B cell (primary cell): ENCODE results near the gene IGLON5. TPM values are rescaled to one million over a fixed set of nuclear protein-coding genes. Genes with fewer than 3 reads are reported as not detected.
A peak's percentile ranks its signal among the peaks of the same experiment; 100 is the strongest.

Experiments used
- ATAC-seq: fragments of 200-7000 bp; cut with Tn5 transposase; one replicate; pipeline ENCODE4 v1.10.0; 2021; ENCODE audit warnings: low read depth, mild to moderate bottlenecking, moderate number of reproducible peaks, moderate library complexity
- CTCF ChIA-PET: fragments of 350-600 bp; sonication (Branson Sonifier 250); formaldehyde crosslinking; loops from one replicate; lab custom pipeline; 2021; ENCODE audit warnings: antibody characterized with exemption, inconsistent platforms; lab: Charles Lee
- POLR2A ChIA-PET: fragments of 350-600 bp; sonication (Branson Sonifier 250); formaldehyde crosslinking; loops from one replicate; lab custom pipeline; 2021; ENCODE audit warnings: antibody characterized with exemption; lab: Charles Lee
- DNase-seq: peaks from one replicate; pipeline ENCODE4 v3.0.0; 2013
- H2AFZ ChIP-seq: 2 replicates; pipeline ENCODE4 v1.6.1; 2012; ENCODE audit warnings: mild to moderate bottlenecking, low read depth, low read length; ENCODE audit not compliant: insufficient read depth, poor library complexity, severe bottlenecking
- H3K27ac ChIP-seq, 2 donors: 1 replicate in 1 of 2; 2 replicates in 1 of 2; pipeline ENCODE4 v1.5.1; 2012 to 2013; ENCODE audit warnings: low read length in 2 of 2, mild to moderate bottlenecking in 2 of 2, moderate library complexity in 1 of 2
- H3K27me3 ChIP-seq, 4 experiments: fragments of 200-600 bp in 1 of 4; sonication (generic) in 1 of 4; replicated peaks in 1 of 4; 1 replicate in 2 of 4; 2 replicates in 2 of 4; pipeline versions ENCODE4 v1.6.1 to v1.7.0; 2013 to 2016; ENCODE audit warnings: low read length in 3 of 4, mild to moderate bottlenecking in 2 of 4, mixed read lengths in 1 of 4, moderate library complexity in 1 of 4; ENCODE audit not compliant: insufficient read depth in 4 of 4, control insufficient read depth in 3 of 4; ENCODE audit errors: control extremely low read depth in 1 of 4
- H3K36me3 ChIP-seq, 2 experiments: replicated peaks in 1 of 2; 1 replicate in 1 of 2; 2 replicates in 1 of 2; pipeline versions ENCODE4 v1.6.1 to v1.7.1; 2013; ENCODE audit warnings: low read length in 1 of 2; ENCODE audit not compliant: insufficient read depth in 2 of 2, control insufficient read depth in 1 of 2; ENCODE audit errors: control extremely low read depth in 1 of 2, extremely low read depth in 1 of 2
- H3K4me1 ChIP-seq, 2 donors: fragments of 200-600 bp in 1 of 2; sonication (generic) in 1 of 2; 1 replicate in 1 of 2; 2 replicates in 1 of 2; pipeline versions ENCODE4 v1.5.1 to v1.6.1; 2013 to 2017; ENCODE audit warnings: low read length in 2 of 2; ENCODE audit not compliant: control insufficient read depth in 2 of 2, insufficient read depth in 2 of 2
- H3K4me2 ChIP-seq: replicated peaks from 2 replicates; pipeline ENCODE3; 2012; ENCODE audit warnings: mild to moderate bottlenecking, low read depth, low read length; ENCODE audit not compliant: poor library complexity, severe bottlenecking
- H3K4me3 ChIP-seq, 5 experiments: fragments of 200-600 bp in 1 of 5; sonication (generic) in 1 of 5; 1 replicate in 3 of 5; 2 replicates in 2 of 5; pipeline versions ENCODE4 v1.5.1 to v1.7.0; 2011 to 2016; ENCODE audit warnings: low read length in 4 of 5, mild to moderate bottlenecking in 4 of 5, low read depth in 2 of 5, control low read depth in 1 of 5, moderate library complexity in 1 of 5; ENCODE audit not compliant: insufficient read depth in 1 of 5; ENCODE audit errors: control extremely low read depth in 1 of 5, extremely low read depth in 1 of 5
- H3K79me2 ChIP-seq: fragments of 200-600 bp; sonication (generic); one replicate; pipeline ENCODE4 v1.6.0; 2016; ENCODE audit warnings: low read length; ENCODE audit not compliant: control insufficient read depth, insufficient read depth
- H3K9ac ChIP-seq: fragments of 200-600 bp; sonication (generic); 2 replicates; pipeline ENCODE4 v1.6.1; 2017; ENCODE audit warnings: mild to moderate bottlenecking, low read length, moderate library complexity
- H3K9me3 ChIP-seq, 3 donors: one replicate each; pipeline versions ENCODE4 v1.6.1 to v1.7.1; 2013; ENCODE audit warnings: low read length in 2 of 3; ENCODE audit not compliant: control insufficient read depth in 2 of 3, insufficient read depth in 1 of 3; ENCODE audit errors: control extremely low read depth in 1 of 3
- H4K20me1 ChIP-seq: 2 replicates; pipeline ENCODE4 v1.6.0; 2012; ENCODE audit warnings: mild to moderate bottlenecking, low read length; ENCODE audit not compliant: insufficient read depth, control insufficient read depth, poor library complexity, severe bottlenecking
- H3K27ac Mint-ChIP-seq: one replicate; pipeline ENCODE4 v1.8.0; 2021; ENCODE audit warnings: mixed read lengths
- H3K27me3 Mint-ChIP-seq: one replicate; pipeline ENCODE4 v1.8.0; 2021; ENCODE audit warnings: mixed read lengths
- H3K4me1 Mint-ChIP-seq: one replicate; pipeline ENCODE4 v1.8.0; 2021; ENCODE audit warnings: mixed read lengths
- H3K4me3 Mint-ChIP-seq: one replicate; pipeline ENCODE4 v1.8.0; 2021; ENCODE audit warnings: mixed read lengths
- H3K9me3 Mint-ChIP-seq: one replicate; pipeline ENCODE4 v1.8.0; 2022; ENCODE audit warnings: mixed read lengths; ENCODE audit not compliant: insufficient read depth
- EZH2 ChIP-seq: IDR thresholded peaks from 2 replicates; pipeline ENCODE4 v1.6.1; 2012; ENCODE audit warnings: borderline replicate concordance, low read depth, mild to moderate bottlenecking, moderate library complexity, low read length; ENCODE audit not compliant: insufficient read depth, poor library complexity, severe bottlenecking
- WGBS: methylation state at CpG from one replicate; pipeline ENCODE4 v1.1.5; 2013; ENCODE audit warnings: missing lambda C conversion rate; ENCODE audit not compliant: insufficient coverage; 5-methylcytosine and 5-hydroxymethylcytosine counted together
- intact Hi-C: fragments of 100-400 bp; cut with micrococcal nuclease; formaldehyde crosslinking; loops from one replicate; pipeline ENCODE4 v1.10.0; 2022
- polyA plus RNA-seq: library from polyadenylated mRNA; depleted of rRNA; stranded (reverse); fragments of >200 nt; gene quantifications from 2 replicates; pipeline ENCODE4 v1.2.3, GENCODE V29; 2012
- total RNA-seq, 2 donors: library from RNA; stranded (reverse); fragments of 120-200 nt in 1 of 2; gene quantifications; 1 replicate in 1 of 2; 2 replicates in 1 of 2; pipeline versions ENCODE4 v1.2.3 to v1.2.4, GENCODE V29; 2013 to 2022
- TF ChIP-seq, protein P1 (sequence below): fragments of 200-600 bp; IDR thresholded peaks from one replicate; pipeline ENCODE4 v1.8.0; 2022; ENCODE audit warnings: antibody characterized with exemption, mild to moderate bottlenecking

Gene IGLON5
- total and polyA plus RNA-seq, 2 donors (not counting 1 experiment from before 2014, with no cell fraction given), result not detected

DNA sequence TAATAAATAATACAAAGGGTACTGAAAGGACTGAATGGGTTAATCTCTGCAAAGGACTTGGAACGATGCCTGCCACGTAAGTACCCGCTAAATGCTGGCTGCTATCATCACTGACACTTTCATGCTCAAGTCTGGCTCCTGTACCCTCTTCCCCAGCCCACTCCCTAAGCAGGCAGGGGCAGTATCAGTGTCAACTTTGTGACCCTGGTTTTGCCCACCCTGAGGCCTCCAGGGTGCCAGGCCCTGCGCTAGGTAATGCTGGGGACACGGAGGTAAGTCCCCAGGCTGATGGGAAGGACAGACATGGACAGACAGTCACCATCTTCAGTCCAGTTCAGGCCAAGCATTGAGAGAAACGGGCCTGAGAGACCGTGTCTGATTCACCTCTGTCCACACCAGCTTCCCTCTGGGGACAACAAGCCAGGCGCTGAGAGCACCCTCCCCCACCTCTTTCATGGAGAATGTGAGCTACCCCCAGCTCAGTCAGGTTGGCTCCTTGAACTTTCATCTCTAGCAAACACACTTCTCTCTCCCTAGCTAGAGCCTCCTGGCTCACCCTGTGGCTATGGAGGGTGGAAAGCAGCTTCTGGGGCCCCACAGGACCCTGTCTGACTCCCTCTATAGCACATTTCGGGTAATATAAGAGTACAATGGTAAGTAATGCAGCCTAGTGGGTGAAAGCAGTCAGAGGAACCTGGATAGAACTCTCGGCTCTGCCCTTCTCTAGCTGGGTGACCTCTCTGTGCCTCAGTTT lies 53.9 kb downstream of the IGLON5 start:
- H3K4me3 ChIP-seq, result peak overlapping the region; percentile 65 to 94 (median 78)
- no peaks in the 10 kb centered on the region for H3K36me3 ChIP-seq
- intact Hi-C loops, result no loop called here
- peak overlapping the region; percentile 95 for H3K27ac Mint-ChIP-seq
- no peaks in the 10 kb centered on the region for H3K9me3 Mint-ChIP-seq
- H3K4me2 ChIP-seq, result peak overlapping the region; percentile 98
- ChIA-PET POLR2A (interaction anchor here (0.5 to 1.2 kb wide), 4 partner anchors 22 to 1034 kb away, joined by 3 to 14 read pairs (median 6); no protein-coding TSS in a partner anchor), CTCF (interaction anchor here (0.5 to 1.5 kb wide), 8 partner anchors 22 to 1992 kb away, joined by 3 to 7 read pairs (median 4); partner anchors contain the start of gene SIGLEC10)
- H3K27ac ChIP-seq, result peak overlapping the region; percentile 80 to 87
- peak overlapping the region; percentile 97 for H3K4me3 Mint-ChIP-seq
- H2AFZ ChIP-seq, result peak overlapping the region; percentile 89
- H3K9me3 ChIP-seq, result no peaks in the 10 kb centered on the region
- no peaks in the 10 kb centered on the region for H4K20me1 ChIP-seq
- peaks cover 37% of the 10 kb centered on the region for H3K4me1 Mint-ChIP-seq
- WGBS, result 51% methylated on average over 9 of the region's 10 CpGs
- H3K4me1 ChIP-seq, result peaks cover 5 to 31% of the 10 kb centered on the region in 2 donors
- DNase-seq (peak; percentile 66), ATAC-seq (no peak)
- H3K79me2 ChIP-seq, result peaks cover 11% of the 10 kb centered on the region
- TF ChIP-seq, protein P1, sequence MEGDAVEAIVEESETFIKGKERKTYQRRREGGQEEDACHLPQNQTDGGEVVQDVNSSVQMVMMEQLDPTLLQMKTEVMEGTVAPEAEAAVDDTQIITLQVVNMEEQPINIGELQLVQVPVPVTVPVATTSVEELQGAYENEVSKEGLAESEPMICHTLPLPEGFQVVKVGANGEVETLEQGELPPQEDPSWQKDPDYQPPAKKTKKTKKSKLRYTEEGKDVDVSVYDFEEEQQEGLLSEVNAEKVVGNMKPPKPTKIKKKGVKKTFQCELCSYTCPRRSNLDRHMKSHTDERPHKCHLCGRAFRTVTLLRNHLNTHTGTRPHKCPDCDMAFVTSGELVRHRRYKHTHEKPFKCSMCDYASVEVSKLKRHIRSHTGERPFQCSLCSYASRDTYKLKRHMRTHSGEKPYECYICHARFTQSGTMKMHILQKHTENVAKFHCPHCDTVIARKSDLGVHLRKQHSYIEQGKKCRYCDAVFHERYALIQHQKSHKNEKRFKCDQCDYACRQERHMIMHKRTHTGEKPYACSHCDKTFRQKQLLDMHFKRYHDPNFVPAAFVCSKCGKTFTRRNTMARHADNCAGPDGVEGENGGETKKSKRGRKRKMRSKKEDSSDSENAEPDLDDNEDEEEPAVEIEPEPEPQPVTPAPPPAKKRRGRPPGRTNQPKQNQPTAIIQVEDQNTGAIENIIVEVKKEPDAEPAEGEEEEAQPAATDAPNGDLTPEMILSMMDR, result no peak
- no peak for TF ChIP-seq EZH2
- H3K9ac ChIP-seq, result peak overlapping the region; percentile 83
- H3K27me3 Mint-ChIP-seq, result no peaks in the 10 kb centered on the region
- H3K27me3 ChIP-seq, result no peaks in the 10 kb centered on the region

GRCh38 chr19:51365965-51366388 lies 54.5 kb downstream of the IGLON5 start, which contains the start of gene ETFB:
Gene ETFB, minus strand, starts transcription at chr19:51366388. Its CDS starts 62 bp downstream, at chr19:51366326.
- peak within 1 kb of the TSS; percentile 95 for H3K27ac Mint-ChIP-seq
- H3K4me3 Mint-ChIP-seq, result peak within 1 kb of the TSS; percentile 97
- Histone ChIP-seq H3K9ac (peak within 1 kb of the TSS; percentile 83), H3K27me3 (no peaks in the 10 kb centered on the region), H4K20me1 (no peaks in the 10 kb centered on the region), H2AFZ (peak within 1 kb of the TSS; percentile 89), H3K4me3 (peak within 1 kb of the TSS; percentile 73 to 94 (median 78)), H3K79me2 (peaks cover 11% of the 10 kb centered on the region), H3K27ac (peak within 1 kb of the TSS; percentile 80 to 87), H3K4me1 (peaks cover 5 to 31% of the 10 kb centered on the region in 2 donors), H3K4me2 (peak within 1 kb of the TSS; percentile 98), H3K9me3 (no peaks in the 10 kb centered on the region), H3K36me3 (no peaks in the 10 kb centered on the region)
- no peak for TF ChIP-seq EZH2
- TF ChIP-seq, protein P1, result no peak
- peaks cover 37% of the 10 kb centered on the region for H3K4me1 Mint-ChIP-seq
- ATAC-seq, result no peak
- intact Hi-C loops, result loop anchor here (1.0 to 2.0 kb wide), 2 partner anchors 22 to 241 kb away; no protein-coding TSS in a partner anchor
- POLR2A ChIA-PET, result interaction anchor here (0.5 to 1.2 kb wide), 4 partner anchors 24 to 1035 kb away, joined by 3 to 14 read pairs (median 6); partner anchors contain the start of gene VSIG10L
- DNase-seq, result no peak
- H3K27me3 Mint-ChIP-seq, result no peaks in the 10 kb centered on the region
- CTCF ChIA-PET, result interaction anchor here (0.5 to 1.5 kb wide), 6 partner anchors 23 to 1991 kb away, joined by 3 to 7 read pairs (median 4); no protein-coding TSS in a partner anchor
- H3K9me3 Mint-ChIP-seq, result no peaks in the 10 kb centered on the region
- under 1% methylated on average over 27 of the region's 27 CpGs for WGBS
